Upper lobe of left lung (tissue), 4 donors: ENCODE data around the gene EIF4E1B.

ENCODE experiments used
- EP300 ChIP-seq, 4 donors: sonication (generic); formaldehyde crosslinking; IDR thresholded peaks; one replicate each; pipeline ENCODE4 v1.5.1; 2017; ENCODE audit warnings: antibody characterized with exemption in 4 of 4, control low read depth in 2 of 4
- POLR2A ChIP-seq, 4 donors: fragments of 450-650 bp; IDR thresholded peaks; one replicate each; pipeline ENCODE4 v1.5.1; 2016 to 2017; ENCODE audit warnings: antibody characterized with exemption in 4 of 4, mild to moderate bottlenecking in 2 of 4
- POLR2AphosphoS5 ChIP-seq, 2 donors: sonication (generic); formaldehyde crosslinking; IDR thresholded peaks; one replicate each; pipeline ENCODE4 v1.5.1; 2017; ENCODE audit warnings: antibody characterized with exemption in 2 of 2
- TF ChIP-seq, protein P1 (sequence below), 6 experiments: fragments of 450-650 bp in 4 of 6; fragments of 200-600 bp in 2 of 6; sonication (generic) in 2 of 6; IDR thresholded peaks; one replicate each; pipeline ENCODE4 v1.5.1; 2016 to 2019; ENCODE audit warnings: antibody characterized with exemption in 6 of 6

DNA sequence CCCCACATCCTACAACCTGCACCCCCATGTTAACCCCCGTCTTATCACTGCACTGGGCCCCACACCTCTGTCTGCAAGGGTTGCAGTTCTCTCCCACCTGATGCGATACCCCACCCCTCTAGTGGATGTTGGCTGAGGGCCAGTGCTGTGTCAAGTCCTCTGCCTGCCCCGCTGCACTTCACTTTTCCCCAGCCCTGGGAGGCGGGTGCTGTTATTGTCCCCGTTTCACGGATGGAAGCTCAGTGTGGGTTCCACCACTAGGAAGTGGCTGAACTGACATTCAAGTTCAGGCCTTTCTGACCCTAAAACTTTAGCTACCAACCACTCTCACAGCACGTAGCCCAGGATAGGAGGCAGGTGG lies 3.6 kb upstream of the EIF4E1B start:
- TF ChIP-seq, protein P1, sequence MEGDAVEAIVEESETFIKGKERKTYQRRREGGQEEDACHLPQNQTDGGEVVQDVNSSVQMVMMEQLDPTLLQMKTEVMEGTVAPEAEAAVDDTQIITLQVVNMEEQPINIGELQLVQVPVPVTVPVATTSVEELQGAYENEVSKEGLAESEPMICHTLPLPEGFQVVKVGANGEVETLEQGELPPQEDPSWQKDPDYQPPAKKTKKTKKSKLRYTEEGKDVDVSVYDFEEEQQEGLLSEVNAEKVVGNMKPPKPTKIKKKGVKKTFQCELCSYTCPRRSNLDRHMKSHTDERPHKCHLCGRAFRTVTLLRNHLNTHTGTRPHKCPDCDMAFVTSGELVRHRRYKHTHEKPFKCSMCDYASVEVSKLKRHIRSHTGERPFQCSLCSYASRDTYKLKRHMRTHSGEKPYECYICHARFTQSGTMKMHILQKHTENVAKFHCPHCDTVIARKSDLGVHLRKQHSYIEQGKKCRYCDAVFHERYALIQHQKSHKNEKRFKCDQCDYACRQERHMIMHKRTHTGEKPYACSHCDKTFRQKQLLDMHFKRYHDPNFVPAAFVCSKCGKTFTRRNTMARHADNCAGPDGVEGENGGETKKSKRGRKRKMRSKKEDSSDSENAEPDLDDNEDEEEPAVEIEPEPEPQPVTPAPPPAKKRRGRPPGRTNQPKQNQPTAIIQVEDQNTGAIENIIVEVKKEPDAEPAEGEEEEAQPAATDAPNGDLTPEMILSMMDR (IDR thresholded peaks at IDR 0.05): no peak
- TF ChIP-seq POLR2A (IDR thresholded peaks at IDR 0.05) (no peak), EP300 (IDR thresholded peaks at IDR 0.05) (no peak), POLR2AphosphoS5 (IDR thresholded peaks at IDR 0.05) (no peak)
